SK-N-SH (cell line): ENCODE measurements around the gene TBCD. TPM values are rescaled to one million over a fixed set of nuclear protein-coding genes. Genes with fewer than 3 reads are reported as not detected.

Experiments used
- CTCF ChIA-PET: fragments of 300-600, 350-600 bp; formaldehyde crosslinking; extraction: SDS; loops from one replicate; lab custom pipeline; 2021; lab: Yijun Ruan, JAX
- POLR2A ChIA-PET: fragments of 350-600 bp; sonication (Branson Sonifier 250); formaldehyde crosslinking; extraction: SDS; loops from one replicate; lab custom pipeline; 2020; ENCODE audit warnings: antibody characterized with exemption, inconsistent platforms; lab: Yijun Ruan, JAX
- DNase-seq: peaks from one replicate; pipeline ENCODE4 v3.0.0; 2012
- H2AFZ ChIP-seq: fragments of 200-600 bp; sonication (generic); 2 replicates; pipeline ENCODE4 v1.8.1; 2016; ENCODE audit warnings: antibody characterized with exemption, mild to moderate bottlenecking, low read depth
- H3F3A ChIP-seq: fragments of 200-600 bp; sonication (generic); replicated peaks from 2 replicates; pipeline ENCODE3; 2016; ENCODE audit warnings: antibody characterized with exemption, mild to moderate bottlenecking; ENCODE audit not compliant: insufficient read depth
- H3K27ac ChIP-seq, 2 experiments: fragments of 200-500 bp in 1 of 2; fragments of 200-600 bp in 1 of 2; sonication (Bioruptor generic) in 1 of 2; sonication (generic), shearing (Covaris generic) in 1 of 2; 2 replicates each; pipeline versions ENCODE4 v1.5.1 to v1.6.1; 2014 to 2016; ENCODE audit warnings: low read depth in 2 of 2, inconsistent platforms in 1 of 2, low read length in 1 of 2, mild to moderate bottlenecking in 1 of 2, mixed read lengths in 1 of 2
- H3K27me3 ChIP-seq: fragments of 200-600 bp; sonication (generic), shearing (Covaris generic); 2 replicates; pipeline ENCODE4 v1.6.1; 2016; ENCODE audit warnings: mixed run types; ENCODE audit not compliant: insufficient read depth
- H3K36me3 ChIP-seq, 2 experiments: fragments of 200-500 bp in 1 of 2; fragments of 200-600 bp in 1 of 2; sonication (Bioruptor generic) in 1 of 2; sonication (generic) in 1 of 2; replicated peaks in 1 of 2; 2 replicates each; pipeline versions ENCODE3 to v1.5.1; 2014 to 2016; ENCODE audit warnings: low read length in 1 of 2, mild to moderate bottlenecking in 1 of 2; ENCODE audit not compliant: insufficient read depth in 2 of 2, control insufficient read depth in 1 of 2
- H3K4me1 ChIP-seq, 2 experiments: fragments of 200-500 bp in 1 of 2; fragments of 200-600 bp in 1 of 2; sonication (Bioruptor generic) in 1 of 2; sonication (generic), shearing (Covaris generic) in 1 of 2; 2 replicates each; pipeline versions ENCODE4 v1.5.1 to v1.6.1; 2014 to 2016; ENCODE audit warnings: low read depth in 1 of 2, low read length in 1 of 2, mixed run types in 1 of 2; ENCODE audit not compliant: insufficient read depth in 2 of 2, control insufficient read depth in 1 of 2
- H3K4me2 ChIP-seq: fragments of 200-600 bp; sonication (generic), shearing (Covaris generic); 2 replicates; pipeline ENCODE4 v1.6.1; 2017; ENCODE audit warnings: mixed run types
- H3K4me3 ChIP-seq, 2 experiments: fragments of 200-500 bp in 1 of 2; fragments of 200-600 bp in 1 of 2; sonication (Bioruptor generic) in 1 of 2; sonication (generic), shearing (Covaris generic) in 1 of 2; 2 replicates each; pipeline versions ENCODE4 v1.5.1 to v1.8.1; 2014 to 2016; ENCODE audit warnings: low read depth in 2 of 2, inconsistent platforms in 1 of 2, low read length in 1 of 2, mild to moderate bottlenecking in 1 of 2, mixed read lengths in 1 of 2, moderate library complexity in 1 of 2
- H3K79me2 ChIP-seq: fragments of 200-600 bp; sonication (generic); 2 replicates; pipeline ENCODE4 v1.8.1; 2017; ENCODE audit warnings: mild to moderate bottlenecking; ENCODE audit not compliant: insufficient read depth
- H3K9ac ChIP-seq: fragments of 200-600 bp; sonication (generic); 2 replicates; pipeline ENCODE4 v1.6.1; 2017; ENCODE audit warnings: mixed run types
- H3K9me2 ChIP-seq: fragments of 200-600 bp; sonication (generic); 2 replicates; pipeline ENCODE4 v1.6.1; 2017; ENCODE audit warnings: mixed run types
- H3K9me3 ChIP-seq: fragments of 200-600 bp; sonication (generic); 2 replicates; pipeline ENCODE4 v1.6.1; 2017; ENCODE audit warnings: mixed run types, mild to moderate bottlenecking, moderate library complexity
- H4K20me1 ChIP-seq: fragments of 200-600 bp; sonication (generic); 2 replicates; pipeline ENCODE4 v1.6.1; 2017; ENCODE audit warnings: mild to moderate bottlenecking, mixed run types; ENCODE audit not compliant: insufficient read depth
- ELF1 ChIP-seq: IDR thresholded peaks from 2 replicates; pipeline ENCODE4 v1.4.0; 2012
- EP300 ChIP-seq, 2 experiments: IDR thresholded peaks; 2 replicates each; pipeline versions ENCODE4 v1.4.0 to v1.6.1; 2012; ENCODE audit warnings: borderline replicate concordance in 1 of 2, low read depth in 1 of 2, low read length in 1 of 2
- IRF3 ChIP-seq: fragments of 150-350 bp; IDR thresholded peaks from 2 replicates; pipeline ENCODE4 v1.6.1; 2016; ENCODE audit warnings: mild to moderate bottlenecking, low read depth, low read length
- NFIC ChIP-seq: IDR thresholded peaks from 2 replicates; pipeline ENCODE4 v1.4.0; 2012; ENCODE audit warnings: borderline replicate concordance
- NRF1 ChIP-seq: IDR thresholded peaks from 2 replicates; pipeline ENCODE4 v1.6.1; 2012; ENCODE audit warnings: low read depth, mild to moderate bottlenecking, low read length
- PBX3 ChIP-seq: IDR thresholded peaks from 2 replicates; pipeline ENCODE4; 2012
- RAD21 ChIP-seq: IDR thresholded peaks from 2 replicates; pipeline ENCODE4 v1.6.1; 2012; ENCODE audit warnings: mild to moderate bottlenecking, low read length
- ZBTB33 ChIP-seq: IDR thresholded peaks from 2 replicates; pipeline ENCODE4 v1.4.0; 2012; ENCODE audit warnings: low read depth, borderline replicate concordance
- WGBS: methylation state at CpG from one replicate; pipeline ENCODE4 v1.1.6; 2017; ENCODE audit warnings: low lambda C conversion rate; 5-methylcytosine and 5-hydroxymethylcytosine counted together
- polyA plus RNA-seq, 3 experiments: library from polyadenylated mRNA; depleted of rRNA; stranded (reverse); fragments of >200 nt; gene quantifications; 2 replicates each; pipeline ENCODE4 v1.2.3, GENCODE V29; 2012

Gene TBCD
- polyA plus RNA-seq, 1 of the 3 experiments (the other 2 are of a cell fraction), result 107 TPM

DNA sequence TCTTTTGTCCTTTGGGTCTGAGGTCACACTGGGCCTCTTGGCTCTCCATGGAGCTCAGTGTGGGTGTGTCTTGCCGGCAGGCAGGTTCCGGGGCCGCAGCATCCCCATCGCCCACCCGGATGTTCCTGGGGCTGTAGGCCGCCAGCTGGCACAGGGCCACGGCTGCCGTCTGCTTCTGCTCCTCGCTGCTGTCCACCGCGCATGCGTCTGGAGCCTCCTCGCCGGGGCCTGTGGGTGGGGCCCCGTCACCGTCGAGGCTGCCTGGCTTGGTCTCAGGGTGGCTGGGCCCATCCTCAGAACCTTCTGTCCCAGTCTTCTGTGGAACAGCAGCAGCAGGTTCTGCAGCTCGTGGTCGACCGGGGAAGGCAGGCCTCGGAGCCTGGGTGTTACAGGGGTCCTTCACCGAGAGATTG lies 78.4 kb downstream of the TBCD start:
- Histone ChIP-seq H2AFZ (no peak overlapping the region), H3K9me3 (no peaks in the 10 kb centered on the region), H3K9me2 (no peaks in the 10 kb centered on the region), H3K27me3 (no peaks in the 10 kb centered on the region), H3K4me3 (no peak overlapping the region; a peak in 1 of 4 replicates), H4K20me1 (no peaks in the 10 kb centered on the region; the same call in 1 of the 2 replicates), H3K9ac (no peak overlapping the region), H3K4me1 (peaks cover 3 to 11% of the 10 kb centered on the region in 2 experiments; a peak in 1 of 4 replicates), H3K27ac (peak overlapping the region in 1 of 2 experiments; percentile 78; a peak in 2 of 4 replicates), H3K79me2 (no peaks in the 10 kb centered on the region), H3F3A (no peaks in the 10 kb centered on the region), H3K4me2 (no peak overlapping the region), H3K36me3 (peaks cover 2 to 13% of the 10 kb centered on the region in 2 experiments)
- POLR2A ChIA-PET, result interaction anchor here (1.2 kb wide), 1 partner anchor 13 kb away, joined by 5 read pairs; no protein-coding TSS in a partner anchor
- 67% methylated on average over 11 of the region's 22 CpGs for WGBS
- CTCF ChIA-PET, result interaction anchor here (1.0 to 2.8 kb wide), 6 partner anchors 10 to 247 kb away, joined by 3 to 17 read pairs (median 5); partner anchors contain the start of gene ZNF750
- TF ChIP-seq RAD21 (0 out of 2 replicates have a peak, but pooled peaks have one; percentile 5), EP300 (IDR thresholded peaks at IDR 0.05; ENCODE audit: borderline replicate concordance in 1 of 2, low read depth in 1 of 2, low read length in 1 of 2) (peak in 1 of 2 experiments; percentile 38; a peak in 1 of 4 replicates), NRF1 (peak; percentile 80), ELF1 (no peak), NFIC (peak; percentile 71)
- peak; percentile 99 for DNase-seq

- Histone ChIP-seq H3K4me3 (no peak overlapping the region), H3K9me2 (no peaks in the 10 kb centered on the region), H3F3A (no peaks in the 10 kb centered on the region), H3K9me3 (no peaks in the 10 kb centered on the region), H3K4me2 (no peak overlapping the region), H3K36me3 (peaks cover 2 to 16% of the 10 kb centered on the region in 2 experiments), H3K79me2 (no peaks in the 10 kb centered on the region), H2AFZ (no peak overlapping the region), H3K9ac (no peak overlapping the region), H3K4me1 (peaks cover 3 to 11% of the 10 kb centered on the region in 2 experiments; a peak in 1 of 4 replicates), H4K20me1 (no peaks in the 10 kb centered on the region; the same call in 1 of the 2 replicates), H3K27ac (no peak overlapping the region; a peak in 1 of 4 replicates), H3K27me3 (no peaks in the 10 kb centered on the region)
- DNase-seq, result no peak
- TF ChIP-seq NRF1 (no peak), PBX3 (no peak), ELF1 (no peak), IRF3 (no peak), ZBTB33 (no peak)
- POLR2A ChIA-PET, result no interaction called here
- WGBS, result 94% methylated on average over 28 of the region's 29 CpGs
- CTCF ChIA-PET, result interaction anchor here (1.3 to 2.8 kb wide), 3 partner anchors 10 to 49 kb away, joined by 4 to 17 read pairs (median 9); partner anchors contain the start of gene ZNF750
Measured at GRCh38 chr17:82831041-82831817, 79.4 kb downstream of the TBCD start.
